Activated T-helper 2 cell treated with anti-CD3 and anti-CD28 coated beads, Interferon-gamma antibody, Interleukin-2, Interleukin-4, amounts not matched to agents 10 μg/mL and 5 μg/mL and 100 μg/mL, durations not matched to agents 14 hours and 24 hours and 36 hours (primary cell): Measurements from ENCODE around the gene CHMP6. TPM values are rescaled to one million over a fixed set of nuclear protein-coding genes. Genes with fewer than 3 reads are reported as not detected.

Experiments used
- DNase-seq: peaks from one replicate; pipeline ENCODE4 v3.0.0; 2021; ENCODE audit warnings: low spot score
- H3K27ac Mint-ChIP-seq: one replicate; pipeline ENCODE4 v1.8.0; 2021; ENCODE audit warnings: mixed read lengths
- H3K27me3 Mint-ChIP-seq: one replicate; pipeline ENCODE4 v1.8.0; 2021; ENCODE audit warnings: low read depth, mixed read lengths
- H3K36me3 Mint-ChIP-seq: one replicate; pipeline ENCODE4 v1.8.0; 2021; ENCODE audit warnings: low read depth, mixed read lengths
- H3K4me1 Mint-ChIP-seq: one replicate; pipeline ENCODE4 v1.8.0; 2021; ENCODE audit warnings: low read depth, mixed read lengths
- H3K4me3 Mint-ChIP-seq: one replicate; pipeline ENCODE4 v1.8.0; 2021; ENCODE audit warnings: low read depth, mild to moderate bottlenecking, moderate library complexity, mixed read lengths
- H3K9me3 Mint-ChIP-seq: one replicate; pipeline ENCODE4 v1.8.0; 2021; ENCODE audit warnings: mixed read lengths
- intact Hi-C: fragments of 100-400 bp; cut with micrococcal nuclease; formaldehyde crosslinking; loops from one replicate; pipeline ENCODE4 v1.15.1; 2023
- total RNA-seq: library from RNA; stranded (reverse); gene quantifications from 2 replicates; pipeline ENCODE4 v1.2.3, GENCODE V29; 2022

Gene CHMP6
- total RNA-seq, 1 donor from 2014 or later, result 36.9 TPM

DNA sequence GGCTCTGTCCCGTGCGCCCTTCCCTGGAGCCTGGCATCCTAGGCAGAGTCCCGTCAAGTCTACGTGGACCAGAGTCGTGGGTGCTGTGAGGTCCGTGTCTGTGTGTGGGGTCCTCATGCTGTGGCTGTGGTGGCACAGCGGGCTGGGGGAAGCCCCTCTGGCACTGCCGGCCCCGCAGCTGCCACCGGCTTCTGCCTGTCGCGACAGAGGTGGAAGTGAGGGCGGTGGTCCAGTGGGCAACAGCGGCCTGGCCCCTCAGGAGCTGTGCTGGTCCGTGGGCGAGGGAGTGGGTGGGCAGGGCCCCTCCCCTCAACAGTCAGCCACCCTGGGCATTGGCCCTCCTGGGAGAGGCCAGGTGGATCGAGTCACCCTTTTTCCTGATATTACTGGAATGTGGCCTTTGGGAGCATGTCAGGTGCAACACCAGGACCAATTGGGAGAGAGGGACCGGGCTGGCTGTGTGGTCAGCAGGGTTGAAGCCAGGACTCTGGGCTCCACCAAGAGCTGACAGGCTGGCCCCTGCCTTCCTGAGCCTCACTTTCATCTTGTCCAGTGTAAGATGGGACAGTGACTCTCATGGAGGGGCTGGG is 55.2 kb downstream of the CHMP6 start:
- no peaks in the 10 kb centered on the region for H3K36me3 Mint-ChIP-seq
- no peak overlapping the region for H3K4me3 Mint-ChIP-seq
- DNase-seq, result no peak
- H3K27me3 Mint-ChIP-seq, result no peaks in the 10 kb centered on the region
- H3K9me3 Mint-ChIP-seq, result no peaks in the 10 kb centered on the region
- no peak overlapping the region for H3K27ac Mint-ChIP-seq
- H3K4me1 Mint-ChIP-seq, result peaks cover 6% of the 10 kb centered on the region
- intact Hi-C loops, result no loop called here

DNA sequence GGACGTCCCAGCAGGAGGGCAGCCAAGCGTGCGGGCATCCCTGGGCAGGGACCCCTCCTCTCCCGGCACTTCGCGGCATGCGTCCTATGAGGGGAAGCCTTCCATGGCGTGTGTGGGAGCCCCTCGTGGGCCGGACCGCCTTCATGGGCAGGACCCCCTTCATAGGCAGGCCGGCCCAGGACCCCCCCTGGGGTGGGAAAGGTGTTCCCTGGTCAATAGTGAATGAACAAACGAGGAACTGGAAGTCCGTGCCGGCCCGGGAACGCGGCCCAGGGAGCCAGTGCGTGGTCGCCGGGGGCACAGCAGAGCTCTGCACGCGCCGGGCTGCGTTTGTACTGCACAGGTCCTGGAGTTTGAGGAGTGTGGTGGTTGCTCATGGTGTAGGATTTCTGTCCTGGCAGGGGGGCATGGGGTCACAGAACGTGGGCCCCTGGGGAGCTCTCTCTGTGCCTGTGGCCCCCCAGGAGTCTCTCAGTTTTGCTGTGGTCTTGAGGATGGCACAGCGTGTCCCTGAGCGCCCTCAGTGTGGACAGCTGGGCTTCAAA is 57.3 kb downstream of the CHMP6 start:
- Mint-ChIP-seq H3K9me3 (no peaks in the 10 kb centered on the region), H3K36me3 (no peaks in the 10 kb centered on the region), H3K27me3 (no peaks in the 10 kb centered on the region), H3K4me1 (peaks cover 6% of the 10 kb centered on the region), H3K4me3 (no peak overlapping the region), H3K27ac (no peak overlapping the region)
- intact Hi-C loops, result no loop called here
- DNase-seq, result no peak

DNA sequence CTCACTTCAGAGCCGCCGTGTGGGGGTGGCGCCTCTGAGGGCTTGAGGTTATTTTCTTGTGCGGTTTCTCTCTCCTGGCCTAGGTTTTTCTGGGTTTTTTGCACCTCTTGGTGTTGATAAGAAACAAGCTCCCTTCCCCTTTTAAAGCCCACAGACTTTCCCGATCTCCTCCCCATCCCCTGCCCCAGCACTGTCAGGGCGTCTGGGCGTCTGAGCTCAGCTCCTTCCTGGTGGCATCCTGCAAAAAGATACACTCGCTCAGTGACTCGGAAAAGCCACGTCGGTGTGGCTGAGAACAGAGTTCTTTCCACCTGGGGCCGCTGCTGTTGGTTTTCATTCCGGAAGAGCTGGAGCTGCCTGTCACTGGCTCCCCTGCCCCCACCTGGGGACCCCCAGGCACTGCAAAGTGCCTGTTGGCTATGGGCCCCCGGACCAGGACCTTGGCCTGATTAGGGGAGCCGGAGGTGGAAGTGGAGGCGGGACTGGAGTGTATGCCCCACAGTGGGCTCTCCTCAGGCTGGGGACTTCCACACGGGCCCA is 57.8 kb downstream of the CHMP6 start:
- no peak for DNase-seq
- no peak overlapping the region for H3K4me3 Mint-ChIP-seq
- no peaks in the 10 kb centered on the region for H3K27me3 Mint-ChIP-seq
- intact Hi-C loops, result no loop called here
- H3K36me3 Mint-ChIP-seq, result no peaks in the 10 kb centered on the region
- no peaks in the 10 kb centered on the region for H3K9me3 Mint-ChIP-seq
- peaks cover 6% of the 10 kb centered on the region for H3K4me1 Mint-ChIP-seq
- no peak overlapping the region for H3K27ac Mint-ChIP-seq

Other genes with a start within 250 kb of the CHMP6 start
- gene BAIAP2, start 43.3 kb downstream of the CHMP6 start, total RNA-seq, result 5.3 TPM in 2 replicates
- not detected in 2 replicates for gene PVALEF, start 173.7 kb downstream of the CHMP6 start, total RNA-seq
- gene AATK, start 174.4 kb downstream of the CHMP6 start, total RNA-seq, result 0.48 and 0.89 TPM in 2 replicates
- 14.0 and 14.8 TPM in 2 replicates for gene CEP131, start 231.1 kb downstream of the CHMP6 start, total RNA-seq
- 33.4 and 39.1 TPM in 2 replicates for gene TEPSIN, start 247.2 kb downstream of the CHMP6 start, total RNA-seq
- 57.7 and 58.1 TPM in 2 replicates for gene NDUFAF8, start 247.5 kb downstream of the CHMP6 start, total RNA-seq